Choroid plexus epithelial cell (primary cell): ENCODE results near the gene DNALI1.
A peak's percentile ranks its signal among the peaks of the same experiment; 100 is the strongest.
"Not testable (repeated sequence)": the region's sequence is repeated elsewhere in the genome, so short reads cannot be mapped to it uniquely, and the experiment has no call there.

Experiments used
- DNase-seq: peaks from one replicate; pipeline ENCODE4 v3.0.0-alpha.2; 2010; ENCODE audit warnings: low read depth
- H3K4me3 ChIP-seq: 2 replicates; pipeline ENCODE4 v1.5.1; 2011; ENCODE audit warnings: low read depth, mild to moderate bottlenecking, control low read depth, low read length, moderate library complexity
- TF ChIP-seq, protein P1 (sequence below): conservative IDR thresholded peaks from 2 replicates; pipeline ENCODE4 v1.5.1; 2011; ENCODE audit warnings: low read depth, mild to moderate bottlenecking, control low read depth, inconsistent platforms, low read length, moderate library complexity

DNALI1 gene

DNA sequence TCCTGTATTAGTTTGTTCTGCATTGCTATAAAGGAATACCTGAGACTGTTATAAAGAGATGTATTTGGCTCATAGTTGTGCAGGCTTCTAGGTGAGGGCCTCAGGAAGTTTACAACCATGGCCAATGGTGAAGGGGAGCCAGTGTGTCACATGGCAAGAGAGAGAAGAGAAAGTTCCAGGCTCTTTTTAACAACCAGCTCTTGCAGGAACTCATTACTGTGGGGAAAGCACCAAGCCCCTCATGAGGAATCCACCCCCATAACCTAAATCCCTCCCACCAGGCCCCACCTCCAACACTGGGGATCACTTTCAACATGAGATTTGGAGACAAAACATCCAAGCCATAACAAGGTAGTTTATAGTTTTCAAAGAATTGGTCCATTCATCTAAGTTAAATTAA is 37.1 kb upstream of the DNALI1 start:
- no peak for DNase-seq
- H3K4me3 ChIP-seq: no peak overlapping the region
- TF ChIP-seq, protein P1, sequence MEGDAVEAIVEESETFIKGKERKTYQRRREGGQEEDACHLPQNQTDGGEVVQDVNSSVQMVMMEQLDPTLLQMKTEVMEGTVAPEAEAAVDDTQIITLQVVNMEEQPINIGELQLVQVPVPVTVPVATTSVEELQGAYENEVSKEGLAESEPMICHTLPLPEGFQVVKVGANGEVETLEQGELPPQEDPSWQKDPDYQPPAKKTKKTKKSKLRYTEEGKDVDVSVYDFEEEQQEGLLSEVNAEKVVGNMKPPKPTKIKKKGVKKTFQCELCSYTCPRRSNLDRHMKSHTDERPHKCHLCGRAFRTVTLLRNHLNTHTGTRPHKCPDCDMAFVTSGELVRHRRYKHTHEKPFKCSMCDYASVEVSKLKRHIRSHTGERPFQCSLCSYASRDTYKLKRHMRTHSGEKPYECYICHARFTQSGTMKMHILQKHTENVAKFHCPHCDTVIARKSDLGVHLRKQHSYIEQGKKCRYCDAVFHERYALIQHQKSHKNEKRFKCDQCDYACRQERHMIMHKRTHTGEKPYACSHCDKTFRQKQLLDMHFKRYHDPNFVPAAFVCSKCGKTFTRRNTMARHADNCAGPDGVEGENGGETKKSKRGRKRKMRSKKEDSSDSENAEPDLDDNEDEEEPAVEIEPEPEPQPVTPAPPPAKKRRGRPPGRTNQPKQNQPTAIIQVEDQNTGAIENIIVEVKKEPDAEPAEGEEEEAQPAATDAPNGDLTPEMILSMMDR: no peak

DNA sequence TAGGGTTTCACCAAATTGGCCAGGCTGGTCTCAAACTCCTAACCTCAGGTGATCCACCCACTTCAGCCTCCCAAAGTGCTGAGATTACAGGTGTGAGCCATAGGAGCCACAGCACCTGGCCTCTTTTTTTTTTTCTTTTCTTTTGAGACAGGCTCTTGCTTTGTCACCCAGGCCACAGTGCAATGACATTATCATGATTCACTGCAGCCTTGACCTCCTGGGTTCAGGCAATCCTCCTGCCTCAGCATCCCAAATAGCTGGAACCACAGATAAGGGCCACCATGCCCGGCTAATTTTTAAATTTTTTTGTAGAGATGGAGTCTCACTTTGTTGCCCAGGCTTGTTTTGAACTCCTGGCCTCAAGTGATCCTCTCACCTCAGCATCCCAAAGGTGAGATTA is 26.9 kb upstream of the DNALI1 start:
- not testable (repeated sequence) for DNase-seq, H3K4me3 ChIP-seq

DNA sequence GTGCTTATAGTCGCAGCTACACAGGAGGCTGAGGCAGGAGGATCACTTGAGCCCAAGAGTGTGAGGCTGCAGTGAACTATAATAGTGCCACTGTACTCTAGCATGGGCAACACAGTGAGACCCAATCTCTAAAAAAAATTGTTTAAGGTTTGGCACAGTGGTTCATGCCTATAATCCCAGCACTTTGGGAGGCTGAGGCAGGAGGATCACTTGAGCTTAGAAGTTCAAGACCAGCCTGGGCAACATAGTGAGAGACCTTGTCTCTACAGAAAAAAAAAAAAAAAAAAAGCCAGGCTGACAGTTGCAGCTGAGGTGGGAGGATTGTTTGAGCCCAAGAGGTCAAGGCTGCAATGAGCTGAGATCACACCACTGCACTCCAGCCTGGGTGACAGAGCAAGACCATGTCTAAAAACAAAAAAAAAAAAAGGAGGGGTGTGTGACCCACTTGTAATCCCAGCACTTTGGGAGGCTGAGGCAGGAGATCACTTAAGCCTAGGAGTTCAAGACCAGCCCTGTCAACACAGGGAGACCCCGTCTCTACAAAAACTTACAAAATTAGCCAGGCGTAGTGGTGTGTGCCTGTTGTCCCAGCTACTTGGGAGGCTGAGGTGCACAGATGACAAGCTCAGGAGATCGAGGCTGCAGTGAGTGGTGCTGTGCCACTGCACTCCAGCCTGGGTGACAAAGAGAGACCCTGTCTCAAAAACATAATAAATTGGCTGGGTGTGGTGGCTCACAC is 24.2 kb upstream of the DNALI1 start:
- H3K4me3 ChIP-seq, DNase-seq: not testable (repeated sequence)

DNA sequence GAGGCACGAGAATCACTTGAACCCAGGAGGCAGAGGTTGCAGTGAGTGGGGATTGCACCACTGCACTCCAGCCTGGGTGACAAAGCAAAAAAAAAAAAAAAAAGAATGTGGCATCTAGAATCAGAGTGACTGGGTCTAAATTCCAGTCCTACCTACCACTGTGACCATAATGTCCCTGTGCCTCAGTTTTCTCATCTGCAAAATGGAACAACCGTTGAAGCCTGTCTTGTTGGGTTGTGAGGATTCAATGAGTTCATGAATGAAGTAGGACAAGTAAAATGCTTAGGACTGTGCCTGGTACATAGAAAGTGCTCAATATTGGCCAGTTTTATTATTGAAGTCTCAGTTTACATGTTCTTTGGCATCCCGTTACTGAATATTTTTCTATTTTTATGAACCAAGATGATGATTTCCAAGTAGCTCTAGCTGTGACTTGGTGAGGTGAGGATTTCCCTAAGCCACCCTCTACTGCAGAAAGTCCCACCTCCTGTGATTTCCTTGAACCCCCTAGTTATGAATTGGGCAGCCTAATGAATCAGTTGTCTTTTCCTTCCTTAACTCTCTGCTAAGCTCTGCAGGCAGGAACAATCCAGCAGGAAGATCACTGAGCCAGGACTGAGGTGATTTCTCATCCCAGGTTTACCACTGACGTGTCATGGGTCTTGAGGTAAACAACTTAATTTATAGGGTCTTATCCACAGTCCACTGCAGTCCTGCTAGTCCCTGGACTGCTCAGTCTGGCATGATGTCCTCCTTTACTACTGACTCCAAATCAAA is 23.2 kb upstream of the DNALI1 start:
- H3K4me3 ChIP-seq: no peak overlapping the region
- TF ChIP-seq, protein P1: no peak
- no peak for DNase-seq

DNA sequence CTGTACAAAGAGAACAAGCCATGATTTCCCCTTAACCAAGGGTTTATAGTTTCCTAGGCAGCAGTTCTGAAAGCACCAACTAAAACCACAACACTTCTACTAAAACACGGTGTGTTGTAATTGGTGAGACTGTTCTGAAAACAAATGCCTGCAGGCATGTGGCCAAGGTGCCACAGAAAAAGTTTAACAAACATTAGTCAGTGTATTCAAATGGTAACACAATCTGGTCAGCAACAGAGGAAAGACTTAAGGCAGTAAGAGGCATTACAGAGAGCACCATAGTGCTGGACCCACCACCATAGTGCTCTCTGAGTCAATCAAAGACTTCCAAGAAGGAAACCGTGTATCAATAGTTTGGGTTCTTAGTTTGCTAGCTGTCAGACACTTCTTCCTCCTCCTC is 19.4 kb upstream of the DNALI1 start:
- TF ChIP-seq, protein P1: no peak
- H3K4me3 ChIP-seq: no peak overlapping the region
- DNase-seq: peak; percentile 90

DNA sequence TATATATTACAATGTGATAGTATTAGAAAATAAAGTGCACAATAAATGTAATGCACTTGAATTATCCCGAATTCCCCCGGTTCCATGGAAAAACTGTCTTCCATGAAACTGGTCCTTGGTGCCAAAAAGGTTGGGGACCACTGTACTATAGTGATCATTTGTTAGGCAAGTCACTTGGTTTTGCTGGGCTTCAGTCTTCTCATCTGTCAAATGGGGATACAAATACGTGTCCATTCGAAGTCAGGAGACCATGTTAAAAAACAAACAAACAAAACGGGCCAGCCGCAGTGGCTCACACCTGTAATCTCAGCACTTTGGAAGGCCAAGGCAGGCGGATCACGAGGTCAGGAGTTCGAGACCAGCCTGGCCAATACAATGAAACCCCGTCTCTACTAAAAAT is 17.6 kb upstream of the DNALI1 start:
- DNase-seq, H3K4me3 ChIP-seq: not testable (repeated sequence)

DNA sequence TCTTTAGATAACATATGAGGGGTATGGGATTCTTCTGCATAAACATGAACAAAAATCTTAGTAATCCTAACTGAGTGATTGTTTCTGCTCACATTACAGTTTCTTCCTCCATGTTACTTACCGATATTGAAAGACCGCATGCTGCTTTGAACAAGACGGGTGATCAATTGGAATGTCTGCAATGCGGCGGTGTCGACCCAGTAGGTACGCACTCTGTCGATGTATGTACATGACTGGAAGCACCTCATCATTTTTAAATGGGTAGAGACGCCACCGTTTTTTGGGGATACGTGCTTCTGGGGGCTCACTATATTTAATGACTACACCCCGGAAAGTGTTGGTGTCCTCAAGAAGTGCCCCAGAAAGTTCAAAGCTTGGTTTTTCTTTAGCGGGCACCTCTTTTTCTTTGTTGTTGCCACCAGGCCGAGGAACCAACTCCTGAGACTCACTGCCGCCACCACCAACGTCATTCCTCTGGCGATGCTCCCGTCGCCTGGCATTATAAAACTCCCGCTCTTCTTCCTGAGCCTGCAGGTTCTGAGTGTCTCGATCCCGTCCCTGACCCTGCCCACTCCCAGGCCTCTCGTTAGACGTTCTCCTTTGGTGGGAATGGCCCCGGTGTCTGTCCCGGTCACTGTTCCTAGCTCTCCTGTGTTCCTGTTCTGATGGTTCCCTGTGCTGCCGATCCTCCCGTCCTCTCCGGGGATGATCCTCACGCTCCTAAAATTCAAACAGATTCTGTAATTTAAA is 16.5 kb upstream of the DNALI1 start:
- no peak overlapping the region for H3K4me3 ChIP-seq
- TF ChIP-seq, protein P1: no peak
- DNase-seq: no peak

DNA sequence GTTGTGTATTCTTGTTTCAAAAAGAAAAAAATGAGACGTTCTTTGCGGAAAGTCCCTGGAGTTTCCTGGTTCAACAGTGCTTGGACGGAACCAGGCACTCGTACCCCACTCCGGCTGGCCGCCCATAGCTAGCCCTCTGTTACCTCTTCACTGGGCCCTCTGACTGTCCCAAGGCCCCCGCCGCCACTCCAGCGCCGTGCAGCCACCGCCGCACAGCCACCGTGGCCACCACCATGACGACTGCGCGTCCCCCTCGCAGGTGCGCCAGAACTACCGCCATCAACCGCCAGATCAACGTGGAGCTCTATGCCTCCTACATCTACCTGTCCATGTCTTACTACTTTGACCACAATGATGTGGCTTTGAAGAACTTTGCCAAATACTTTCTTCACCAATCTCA is 12.2 kb upstream of the DNALI1 start:
- DNase-seq: no peak
- no peak overlapping the region for H3K4me3 ChIP-seq

More for the DNA sequence above, 12.2 kb upstream of the DNALI1 start:
- TF ChIP-seq, protein P1: no peak
